AG04450 (cell line): ENCODE data around the gene NKIRAS2. TPM values are rescaled to one million over a fixed set of nuclear protein-coding genes. Genes with fewer than 3 reads are reported as not detected.

Source experiments
- CTCF ChIA-PET: fragments of 300-600, 350-600 bp; formaldehyde crosslinking; extraction: SDS; loops from one replicate; lab custom pipeline; 2022; ENCODE audit warnings: antibody characterized with exemption, inconsistent platforms; lab: Charles Lee
- POLR2A ChIA-PET: fragments of 350-600 bp; formaldehyde crosslinking; extraction: SDS; loops from one replicate; lab custom pipeline; 2021; ENCODE audit warnings: antibody characterized with exemption, inconsistent platforms; lab: Yijun Ruan, JAX
- DNase-seq: peaks from one replicate; pipeline ENCODE4 v3.0.0-alpha.2; 2011; ENCODE audit warnings: low read depth, low spot score
- H3K27ac ChIP-seq: one replicate; pipeline ENCODE4 v1.5.1; 2012; ENCODE audit warnings: low read depth, low read length, control low read depth
- H3K27me3 ChIP-seq: one replicate; pipeline ENCODE4 v1.6.0; 2012; ENCODE audit warnings: low read length; ENCODE audit not compliant: control insufficient read depth, insufficient read depth
- H3K4me3 ChIP-seq: 2 replicates; pipeline ENCODE4 v1.5.1; 2011; ENCODE audit warnings: mild to moderate bottlenecking, low read depth, low read length, control low read depth
- H3K9me3 ChIP-seq: 2 replicates; pipeline ENCODE4 v1.5.1; 2012; ENCODE audit warnings: low read length; ENCODE audit not compliant: control insufficient read depth, insufficient read depth
- polyA plus RNA-seq: library from polyadenylated mRNA; depleted of rRNA; stranded (reverse); fragments of >200 nt; gene quantifications from 2 replicates; pipeline ENCODE4 v1.2.3, GENCODE V29; 2011
- TF ChIP-seq, protein P1 (sequence below): IDR thresholded peaks from 2 replicates; pipeline ENCODE4 v1.5.1; 2011; ENCODE audit warnings: low read depth, low read length, control low read depth, inconsistent platforms

Gene NKIRAS2
- polyA plus RNA-seq, 1 experiment = 46.5 TPM

DNA sequence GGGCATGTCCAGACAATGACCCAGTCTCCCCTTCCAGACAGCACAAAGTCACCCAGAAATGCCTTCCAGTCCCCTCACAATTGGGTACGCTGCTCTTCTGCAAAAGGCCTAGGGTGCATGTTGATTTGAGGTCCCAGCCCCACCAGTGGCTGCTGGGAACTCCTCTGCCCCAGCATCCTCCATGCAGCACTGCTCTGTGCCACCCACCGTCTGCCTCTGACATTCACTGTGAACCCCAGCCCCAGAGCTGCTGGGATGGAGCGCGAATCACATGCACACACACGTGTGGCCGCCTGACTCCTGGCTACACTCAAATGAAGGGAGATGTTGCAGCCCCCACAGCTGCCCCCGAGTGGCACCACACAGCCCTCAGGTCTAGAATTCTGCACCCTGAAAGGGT is 31.8 kb downstream of the NKIRAS2 start:
- ChIA-PET CTCF (interaction anchor here (0.8 to 0.9 kb wide), 2 partner anchors 15 to 27 kb away, joined by 3 to 4 read pairs; no protein-coding TSS in a partner anchor), POLR2A (no interaction called here)
- Histone ChIP-seq H3K27me3 (peaks cover 70% of the 10 kb centered on the region), H3K4me3 (no peak overlapping the region), H3K27ac (no peak overlapping the region), H3K9me3 (0 out of 2 replicates have a peak, but pooled peaks cover 4% of the 10 kb centered on the region)
- no peak for DNase-seq
- TF ChIP-seq, protein P1, sequence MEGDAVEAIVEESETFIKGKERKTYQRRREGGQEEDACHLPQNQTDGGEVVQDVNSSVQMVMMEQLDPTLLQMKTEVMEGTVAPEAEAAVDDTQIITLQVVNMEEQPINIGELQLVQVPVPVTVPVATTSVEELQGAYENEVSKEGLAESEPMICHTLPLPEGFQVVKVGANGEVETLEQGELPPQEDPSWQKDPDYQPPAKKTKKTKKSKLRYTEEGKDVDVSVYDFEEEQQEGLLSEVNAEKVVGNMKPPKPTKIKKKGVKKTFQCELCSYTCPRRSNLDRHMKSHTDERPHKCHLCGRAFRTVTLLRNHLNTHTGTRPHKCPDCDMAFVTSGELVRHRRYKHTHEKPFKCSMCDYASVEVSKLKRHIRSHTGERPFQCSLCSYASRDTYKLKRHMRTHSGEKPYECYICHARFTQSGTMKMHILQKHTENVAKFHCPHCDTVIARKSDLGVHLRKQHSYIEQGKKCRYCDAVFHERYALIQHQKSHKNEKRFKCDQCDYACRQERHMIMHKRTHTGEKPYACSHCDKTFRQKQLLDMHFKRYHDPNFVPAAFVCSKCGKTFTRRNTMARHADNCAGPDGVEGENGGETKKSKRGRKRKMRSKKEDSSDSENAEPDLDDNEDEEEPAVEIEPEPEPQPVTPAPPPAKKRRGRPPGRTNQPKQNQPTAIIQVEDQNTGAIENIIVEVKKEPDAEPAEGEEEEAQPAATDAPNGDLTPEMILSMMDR = no peak

DNA sequence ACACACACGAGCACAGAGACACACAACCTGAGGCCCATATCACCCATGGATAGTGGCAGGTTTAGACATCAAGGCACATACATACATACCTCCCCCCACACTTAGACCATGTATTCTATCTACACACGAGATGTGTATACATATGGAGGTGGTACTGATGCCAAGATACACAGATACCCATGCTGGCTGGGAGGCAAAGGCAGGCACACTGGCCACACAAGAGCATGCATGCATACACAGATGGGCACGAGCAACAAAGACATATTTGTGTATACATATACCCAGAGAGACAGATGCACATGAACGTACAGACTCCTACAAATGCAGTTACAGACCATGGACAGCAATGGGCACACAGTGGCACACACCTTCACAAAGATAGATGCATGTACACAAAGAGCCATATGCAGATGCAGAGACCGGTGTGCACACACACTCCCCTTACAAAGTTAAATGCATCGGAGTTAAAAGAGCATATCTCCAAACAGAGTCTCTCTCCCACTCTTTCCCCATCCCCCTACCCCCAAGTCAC is 32.5 kb downstream of the NKIRAS2 start:
- ChIA-PET POLR2A (no interaction called here), CTCF (no interaction called here)
- no peak for DNase-seq
- H3K27ac ChIP-seq = no peak overlapping the region
- 0 out of 2 replicates have a peak, but pooled peaks cover 4% of the 10 kb centered on the region for H3K9me3 ChIP-seq
- no peak overlapping the region for H3K4me3 ChIP-seq
- TF ChIP-seq, protein P1 = no peak
- H3K27me3 ChIP-seq = peaks cover 73% of the 10 kb centered on the region

DNA sequence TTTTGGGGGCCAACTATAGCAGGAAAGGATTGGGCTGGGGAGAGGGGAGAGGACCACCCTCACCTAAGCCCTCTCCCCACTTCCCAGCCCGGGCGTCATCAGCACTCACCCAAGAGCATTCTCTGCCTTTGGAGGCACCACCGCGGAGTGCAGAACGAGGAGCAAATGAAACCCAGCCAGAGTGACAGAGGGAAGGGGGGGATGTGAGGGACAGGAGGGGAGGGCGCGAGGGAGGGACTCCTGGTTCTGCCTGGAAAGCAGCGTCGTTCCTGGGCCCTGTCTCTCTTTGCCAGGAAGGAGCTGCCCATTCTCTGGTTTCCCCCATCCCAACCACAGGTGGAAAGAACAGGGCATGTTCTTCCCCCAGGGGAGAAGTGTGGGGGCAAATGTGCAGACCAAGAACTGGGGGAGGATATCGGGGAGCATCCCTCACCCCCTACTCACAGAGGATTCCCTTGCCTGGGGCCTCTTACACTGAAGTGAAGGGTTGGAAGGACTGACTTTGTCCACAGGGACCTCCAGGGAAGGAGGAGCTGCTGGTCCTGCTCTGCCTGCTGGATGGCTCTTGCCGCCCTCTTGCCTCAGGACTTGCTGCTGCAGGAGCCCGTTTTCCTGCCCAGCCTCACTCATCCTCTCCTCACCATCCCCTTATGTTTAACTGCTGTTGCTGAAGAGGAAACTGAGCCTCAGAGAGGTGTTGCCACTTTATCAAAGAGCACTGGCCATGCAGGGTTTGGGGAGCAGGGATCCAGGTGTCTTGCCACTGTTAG is 34.0 kb downstream of the NKIRAS2 start:
- H3K4me3 ChIP-seq = no peak overlapping the region
- H3K27me3 ChIP-seq = peaks cover 75% of the 10 kb centered on the region
- no peak for DNase-seq
- no peak overlapping the region for H3K27ac ChIP-seq
- TF ChIP-seq, protein P1 = no peak
- ChIA-PET CTCF (interaction anchor here (1.0 to 2.9 kb wide), 3 partner anchors 12 to 48 kb away, joined by 3 to 12 read pairs (median 5); no protein-coding TSS in a partner anchor), POLR2A (interaction anchor here (0.6 kb wide), 1 partner anchor 67 kb away, joined by 5 read pairs; no protein-coding TSS in a partner anchor)
- 0 out of 2 replicates have a peak, but pooled peaks cover 4% of the 10 kb centered on the region for H3K9me3 ChIP-seq

DNA sequence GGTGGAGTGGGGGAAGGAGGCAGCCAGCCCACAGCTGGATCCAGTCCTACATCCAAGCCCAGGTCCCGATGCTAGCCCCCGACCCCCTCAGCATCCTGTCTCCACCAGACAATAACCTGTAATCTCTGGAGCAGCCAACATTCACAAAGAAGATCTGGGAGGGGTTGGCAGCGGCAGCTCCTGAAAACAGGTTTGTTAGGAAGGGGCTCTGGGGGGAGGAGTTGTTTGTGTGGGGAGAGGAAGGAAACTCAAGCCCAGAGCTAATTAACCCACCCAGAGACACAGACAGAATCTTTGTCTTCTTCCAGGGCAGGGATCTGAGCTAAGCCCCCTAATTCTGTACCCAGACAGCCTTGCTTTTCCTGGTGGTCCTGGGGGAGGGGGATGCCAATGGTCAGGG is 35.1 kb downstream of the NKIRAS2 start:
- ChIA-PET CTCF (interaction anchor here (1.0 to 2.9 kb wide), 4 partner anchors 11 to 46 kb away, joined by 3 to 12 read pairs (median 4); partner anchors contain the start of gene NKIRAS2), POLR2A (interaction anchor here (0.9 kb wide), 1 partner anchor 9 kb away, joined by 3 read pairs; no protein-coding TSS in a partner anchor)
- no peak overlapping the region for H3K27ac ChIP-seq
- DNase-seq = no peak
- H3K9me3 ChIP-seq = 0 out of 2 replicates have a peak, but pooled peaks cover 4% of the 10 kb centered on the region
- H3K27me3 ChIP-seq = peaks cover 72% of the 10 kb centered on the region
- TF ChIP-seq, protein P1 = no peak
- H3K4me3 ChIP-seq = no peak overlapping the region

GRCh38 chr17:42055496-42055895 is 35.6 kb downstream of the NKIRAS2 start:
- H3K27ac ChIP-seq = no peak overlapping the region
- no peak for DNase-seq
- ChIA-PET CTCF (interaction anchor here (0.6 to 2.9 kb wide), 5 partner anchors 10 to 217 kb away, joined by 3 to 12 read pairs (median 3); partner anchors contain the start of gene NKIRAS2), POLR2A (interaction anchor here (0.9 kb wide), 1 partner anchor 9 kb away, joined by 3 read pairs; no protein-coding TSS in a partner anchor)
- peaks cover 74% of the 10 kb centered on the region for H3K27me3 ChIP-seq
- H3K9me3 ChIP-seq = 0 out of 2 replicates have a peak, but pooled peaks cover 4% of the 10 kb centered on the region
- TF ChIP-seq, protein P1 = no peak
- no peak overlapping the region for H3K4me3 ChIP-seq
